KBM-7 (cell line): Measurements from ENCODE around the gene RDH12.
"Not testable (repeated sequence)": the region's sequence is repeated elsewhere in the genome, so short reads cannot be mapped to it uniquely, and the experiment has no call there.

Source experiments
- DNase-seq: peaks from one replicate; pipeline ENCODE4 v3.0.0-alpha.2; 2015
- in situ Hi-C: fragments of 300-500 bp; cut with MboI; formaldehyde crosslinking; loops from 2 replicates; pipeline ENCODE4 v1.14.3; 2020; ENCODE audit warnings: low sequenced_read_pairs, low pct_unique_long_range_greater_than_20kb, mixed read lengths

Gene RDH12

GRCh38 chr14:67698179-67698578 is 3.5 kb upstream of the RDH12 start:
- in situ Hi-C loops, result no loop called here

DNA sequence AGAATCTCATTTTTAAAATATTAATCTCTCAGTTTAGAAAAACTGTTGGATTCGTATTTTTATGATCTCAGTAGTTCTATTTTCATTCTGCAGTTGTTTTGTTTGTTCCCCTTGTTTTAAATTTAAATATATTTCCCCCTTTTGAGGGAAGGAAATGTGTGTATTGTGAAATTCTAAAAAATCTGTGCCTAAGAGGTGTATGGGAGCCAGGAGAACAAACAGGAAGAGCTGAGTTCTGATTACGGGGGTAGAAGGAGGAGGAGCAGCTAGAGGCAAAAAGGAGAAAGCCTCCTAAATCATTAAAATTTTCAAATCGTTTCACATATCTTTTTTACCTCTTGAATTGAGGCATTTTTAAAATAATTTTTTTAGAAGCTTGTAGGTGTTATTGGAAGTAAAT is 2.3 kb downstream of the RDH12 start:
- no peak for DNase-seq
- in situ Hi-C loops, result no loop called here

More at GRCh38 chr14:67698179-67698578, 3.5 kb upstream of the RDH12 start:
- DNase-seq, result no peak

DNA sequence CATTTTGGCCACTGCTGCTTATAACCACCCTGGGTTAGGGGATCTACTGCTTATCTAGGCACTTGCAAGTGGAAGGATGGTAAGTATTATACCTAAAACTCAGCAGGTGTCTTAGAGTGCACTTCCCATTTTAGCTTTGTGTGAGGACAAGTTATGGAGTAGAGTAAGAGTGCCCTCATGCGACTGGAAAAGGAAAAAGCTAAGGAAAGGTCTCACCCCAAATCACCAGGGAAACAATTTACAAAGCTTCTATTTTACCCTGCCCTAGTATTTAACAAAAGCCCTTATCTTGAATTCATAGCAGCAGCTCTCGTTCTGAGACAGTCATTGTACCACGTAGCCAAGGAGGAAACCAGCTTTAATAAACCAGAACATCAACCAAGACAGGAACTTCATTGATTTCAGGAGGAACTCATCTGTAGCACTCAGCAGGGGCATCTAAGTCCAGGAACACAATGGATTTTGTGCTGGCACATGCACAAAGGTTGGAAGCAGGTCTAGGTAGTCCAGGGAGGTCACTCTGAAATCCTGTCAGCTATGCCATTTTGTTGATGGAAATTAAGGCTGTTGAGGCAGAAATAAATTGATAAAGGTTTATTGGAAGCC is 2.9 kb downstream of the RDH12 start:
- peak; percentile 86 for DNase-seq
- in situ Hi-C loops, result no loop called here

- in situ Hi-C loops, result no loop called here
- no peak for DNase-seq
Measured at GRCh38 chr14:67705211-67705610, 3.5 kb downstream of the RDH12 start.

DNA sequence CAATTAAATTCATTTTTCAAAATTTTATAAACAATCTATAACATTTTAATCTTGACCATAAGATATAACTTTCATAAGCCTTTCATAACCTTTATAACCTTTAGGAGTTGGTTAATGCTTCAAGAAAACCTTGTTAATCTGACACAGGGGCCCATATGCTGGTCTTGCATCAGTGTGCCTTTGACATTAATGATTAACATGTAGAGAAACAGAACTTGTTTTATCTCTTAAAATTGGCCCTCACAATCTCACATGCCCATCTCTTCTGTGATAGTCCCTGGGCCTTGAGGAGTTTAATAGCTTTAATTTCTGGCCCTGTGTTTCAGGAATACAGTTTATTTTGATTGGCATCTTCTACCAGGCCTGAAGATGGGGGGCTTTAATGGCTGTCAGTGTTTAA is 7.7 kb downstream of the RDH12 start:
- DNase-seq, in situ Hi-C loops: not testable (repeated sequence)

GRCh38 chr14:67709796-67710195 is 8.1 kb downstream of the RDH12 start:
- DNase-seq, in situ Hi-C loops: not testable (repeated sequence)

- DNase-seq, result peak; percentile 38
- in situ Hi-C loops, result no loop called here
Measured at GRCh38 chr14:67710209-67710608, 8.5 kb downstream of the RDH12 start.

DNA sequence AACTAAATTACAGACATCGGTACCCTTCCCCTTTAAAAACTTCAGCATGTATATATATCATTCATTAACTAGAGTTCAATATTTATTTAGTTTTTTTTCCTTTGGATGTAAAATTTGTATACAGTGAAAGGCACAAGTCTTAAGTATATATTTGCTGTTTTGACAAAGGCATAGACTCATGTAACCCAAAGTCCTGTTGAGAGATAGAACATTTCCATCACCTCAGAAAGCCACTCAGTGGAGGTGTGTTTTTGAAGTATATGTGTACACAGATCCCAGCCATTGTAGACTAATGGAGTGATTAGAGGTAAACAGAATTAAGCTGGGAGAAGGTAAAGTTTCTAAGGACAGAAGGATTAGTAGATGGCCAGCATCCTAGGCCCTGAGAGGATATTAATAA is 15.4 kb downstream of the RDH12 start:
- in situ Hi-C loops, result no loop called here

DNA sequence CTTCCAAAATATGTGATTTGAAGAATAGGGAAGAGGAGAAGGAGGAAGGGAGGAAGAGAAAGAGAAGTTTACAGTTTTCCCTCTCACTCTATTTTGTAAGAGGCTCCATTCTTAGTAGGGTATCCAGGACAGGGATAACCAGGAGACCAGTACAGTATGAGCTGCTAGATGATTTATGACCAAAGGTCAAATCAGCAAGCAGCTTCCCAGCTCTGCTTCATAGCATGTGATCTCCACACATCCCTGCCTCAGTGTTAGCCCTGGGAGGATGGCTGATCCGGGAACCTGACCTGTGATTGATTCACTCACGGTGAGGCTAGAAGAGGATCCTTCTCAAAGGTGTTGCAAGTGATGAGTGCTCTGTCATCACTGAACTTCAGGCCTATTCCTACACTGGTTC is 16.6 kb downstream of the RDH12 start:
- in situ Hi-C loops, result no loop called here
- DNase-seq, result no peak

More for the DNA sequence above, 15.4 kb downstream of the RDH12 start:
- no peak for DNase-seq

DNA sequence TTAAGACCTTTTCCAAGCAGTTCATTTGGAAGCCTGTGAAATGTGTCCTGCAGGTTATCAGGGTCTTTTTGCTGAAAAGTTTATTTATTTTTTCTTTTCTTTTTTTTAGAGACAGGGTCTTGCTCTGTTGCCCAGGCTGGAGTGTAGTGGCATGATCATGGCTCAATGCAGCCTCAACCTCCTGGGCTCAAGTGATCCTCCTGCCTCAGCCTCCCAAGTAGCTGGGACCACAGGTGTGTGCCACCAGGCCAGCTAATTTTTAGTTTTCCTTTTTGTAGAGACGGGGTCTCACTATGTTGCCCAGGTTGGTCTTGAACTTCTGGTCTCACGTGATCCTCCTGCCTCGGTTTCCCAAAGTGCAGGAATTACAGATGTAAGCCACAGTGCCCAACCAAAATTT is 17.7 kb downstream of the RDH12 start:
- in situ Hi-C loops, DNase-seq: not testable (repeated sequence)

- in situ Hi-C loops, result no loop called here
- no peak for DNase-seq
Measured at GRCh38 chr14:67719866-67720265, 18.2 kb downstream of the RDH12 start.

DNA sequence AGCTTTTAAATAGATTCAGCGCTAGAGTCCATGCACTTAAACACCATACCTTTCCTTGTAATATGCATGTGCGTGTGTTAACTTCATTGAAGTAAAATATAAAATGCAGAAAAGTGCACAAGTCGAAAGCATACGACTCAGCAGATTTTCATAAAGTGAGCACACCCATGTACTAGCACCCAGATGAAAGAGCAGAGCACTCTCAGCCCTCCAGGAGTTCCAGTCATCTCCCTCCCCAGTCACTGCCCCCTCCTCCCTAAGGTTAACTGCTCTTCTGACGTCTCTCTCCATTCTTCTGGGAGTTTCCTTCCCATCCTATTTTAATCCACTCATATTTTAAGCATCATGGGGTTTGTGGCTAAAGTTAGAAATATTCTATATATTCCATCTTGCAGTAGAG is 20.2 kb downstream of the RDH12 start:
- DNase-seq, result no peak
- in situ Hi-C loops, result no loop called here

DNA sequence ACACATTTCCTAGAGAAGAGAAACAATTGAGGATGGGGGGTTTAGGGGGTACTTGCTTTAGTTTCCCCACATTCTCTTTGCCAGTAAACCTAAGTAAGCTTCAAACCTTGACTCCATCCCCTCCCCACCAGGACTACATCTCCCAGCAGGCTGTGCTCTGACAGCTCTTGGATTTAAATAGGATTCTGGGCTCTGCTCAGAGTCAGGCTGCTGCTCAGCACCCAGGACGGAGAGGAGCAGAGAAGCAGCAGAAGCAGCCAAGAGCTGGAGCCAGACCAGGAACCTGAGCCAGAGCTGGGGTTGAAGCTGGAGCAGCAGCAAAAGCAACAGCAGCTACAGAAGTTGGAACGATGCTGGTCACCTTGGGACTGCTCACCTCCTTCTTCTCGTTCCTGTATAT is 20.6 kb downstream of the RDH12 start:
- in situ Hi-C loops, result no loop called here
- no peak for DNase-seq

- DNase-seq, result no peak
- in situ Hi-C loops, result no loop called here
Measured at GRCh38 chr14:67725171-67725570, 23.5 kb downstream of the RDH12 start.

- in situ Hi-C loops, result no loop called here
- DNase-seq, result no peak
Measured at GRCh38 chr14:67727361-67727760, 25.7 kb downstream of the RDH12 start.

GRCh38 chr14:67728258-67728657 is 26.6 kb downstream of the RDH12 start:
- in situ Hi-C loops, result no loop called here
- DNase-seq, result no peak

- no peak for DNase-seq
- in situ Hi-C loops, result no loop called here
Measured at GRCh38 chr14:67729072-67729885, 27.6 kb downstream of the RDH12 start.

GRCh38 chr14:67733616-67734015 is 31.9 kb downstream of the RDH12 start:
- no peak for DNase-seq
- in situ Hi-C loops, result no loop called here

DNA sequence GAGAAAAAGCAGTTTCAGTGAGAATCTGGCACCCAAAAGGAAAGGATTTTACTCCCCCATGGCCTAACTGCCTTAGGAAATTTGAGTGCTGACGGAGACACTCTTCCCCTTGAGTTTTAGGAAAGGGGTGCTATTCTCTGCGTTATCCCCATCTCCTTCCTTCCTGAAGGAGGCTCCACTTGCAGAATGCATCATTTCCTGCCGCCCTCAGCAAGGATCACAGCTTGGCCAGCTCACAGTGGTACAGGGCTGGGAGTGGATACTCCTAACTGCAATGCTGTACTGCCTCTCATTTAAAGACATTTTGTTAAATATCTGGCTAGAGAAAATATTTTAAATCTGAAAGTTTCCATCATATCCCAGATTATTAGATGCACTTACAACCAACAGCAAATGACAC is 33.0 kb downstream of the RDH12 start:
- in situ Hi-C loops, result no loop called here
- no peak for DNase-seq

- no peak for DNase-seq
- in situ Hi-C loops, result no loop called here
Measured at GRCh38 chr14:67735336-67736147, 33.9 kb downstream of the RDH12 start.
